WTC11 (cell line): Measurements from ENCODE around the gene BLID. TPM values are rescaled to one million over a fixed set of nuclear protein-coding genes. Genes with fewer than 3 reads are reported as not detected.

ENCODE experiments used
- ATAC-seq: fragments of 200-7000 bp; cut with Tn5 transposase; 2 replicates; pipeline ENCODE4 v1.10.0; 2021; ENCODE audit warnings: mild to moderate bottlenecking, moderate library complexity
- CTCF ChIA-PET: fragments of 300-600 bp; sonication (Branson Sonifier 250); formaldehyde crosslinking; loops from one replicate; lab custom pipeline; 2021; ENCODE audit warnings: antibody characterized with exemption; lab: Charles Lee
- POLR2A ChIA-PET: fragments of 350-600 bp; sonication (Branson Sonifier 250); formaldehyde crosslinking; loops from one replicate; lab custom pipeline; 2021; ENCODE audit warnings: antibody characterized with exemption; lab: Charles Lee
- DNase-seq: peaks from one replicate; pipeline ENCODE4 v3.0.0; 2021; ENCODE audit warnings: low spot score
- H3K27ac Mint-ChIP-seq: 2 replicates; pipeline ENCODE4 v1.8.0; 2021; ENCODE audit warnings: mixed read lengths
- H3K27me3 Mint-ChIP-seq: 2 replicates; pipeline ENCODE4 v1.8.0; 2021; ENCODE audit warnings: low read depth, mild to moderate bottlenecking, moderate library complexity, mixed read lengths
- H3K36me3 Mint-ChIP-seq: 2 replicates; pipeline ENCODE4 v1.8.0; 2021; ENCODE audit warnings: mixed read lengths
- H3K4me1 Mint-ChIP-seq: 2 replicates; pipeline ENCODE4 v1.8.0; 2022; ENCODE audit warnings: mixed read lengths
- H3K4me3 Mint-ChIP-seq: 2 replicates; pipeline ENCODE4 v1.8.0; 2021; ENCODE audit warnings: mild to moderate bottlenecking, moderate library complexity, mixed read lengths
- H3K9me3 Mint-ChIP-seq: 2 replicates; pipeline ENCODE4 v1.8.0; 2021; ENCODE audit warnings: mixed read lengths
- CREB1 ChIP-seq: sonication (generic); formaldehyde crosslinking; IDR thresholded peaks from 2 replicates; pipeline ENCODE4 v1.8.0; 2023; ENCODE audit warnings: mild to moderate bottlenecking, missing genetic modification reagents
- KAT7 ChIP-seq: sonication (generic); formaldehyde crosslinking; IDR thresholded peaks from 2 replicates; pipeline ENCODE4 v1.8.1; 2023; ENCODE audit warnings: missing genetic modification reagents, mild to moderate bottlenecking, borderline replicate concordance
- NFE2L1 ChIP-seq: sonication (generic); formaldehyde crosslinking; IDR thresholded peaks from 2 replicates; pipeline ENCODE4 v1.8.1; 2023; ENCODE audit warnings: missing genetic modification reagents
- NR1H2 ChIP-seq: sonication (generic); formaldehyde crosslinking; IDR thresholded peaks from 2 replicates; pipeline ENCODE4 v1.9.0; 2021; ENCODE audit warnings: mild to moderate bottlenecking, moderate library complexity, missing genetic modification reagents
- RELA ChIP-seq: sonication (generic); formaldehyde crosslinking; IDR thresholded peaks from 2 replicates; pipeline ENCODE4 v1.8.1; 2022; ENCODE audit warnings: missing genetic modification reagents, mild to moderate bottlenecking, borderline replicate concordance
- SP1 ChIP-seq: sonication (generic); formaldehyde crosslinking; conservative IDR thresholded peaks from 2 replicates; pipeline ENCODE4 v1.8.1; 2022; ENCODE audit warnings: missing genetic modification reagents
- TEAD4 ChIP-seq: sonication (generic); formaldehyde crosslinking; IDR thresholded peaks from 2 replicates; pipeline ENCODE4 v1.8.0; 2022; ENCODE audit warnings: mild to moderate bottlenecking, missing genetic modification reagents
- ZNF138 ChIP-seq: sonication (generic); formaldehyde crosslinking; conservative IDR thresholded peaks from 2 replicates; pipeline ENCODE4 v1.8.1; 2022; ENCODE audit warnings: mild to moderate bottlenecking, moderate library complexity, missing genetic modification reagents
- ZNF396 ChIP-seq: fragments of 250-450 bp; sonication (Bioruptor Pico); IDR thresholded peaks from 2 replicates; pipeline ENCODE4 v1.8.0; 2021; ENCODE audit warnings: mild to moderate bottlenecking, moderate library complexity, borderline replicate concordance
- ZNF423 ChIP-seq: fragments of 250-450 bp; sonication (Bioruptor Pico); IDR thresholded peaks from 2 replicates; pipeline ENCODE4 v2.1.2; 2022; ENCODE audit warnings: mild to moderate bottlenecking, moderate library complexity
- total RNA-seq: library from RNA; stranded (reverse); gene quantifications from 3 replicates; pipeline ENCODE4 v1.2.3, GENCODE V29; 2021
- TF ChIP-seq, protein P1 (sequence below): sonication (generic); formaldehyde crosslinking; conservative IDR thresholded peaks from 2 replicates; pipeline ENCODE4 v1.8.1; 2023; ENCODE audit warnings: mild to moderate bottlenecking, low read depth, missing genetic modification reagents, moderate library complexity
- TF ChIP-seq, protein P2 (sequence below): fragments of 250-450 bp; sonication (Bioruptor Pico); IDR thresholded peaks from 2 replicates; pipeline ENCODE4 v1.8.0; 2021; ENCODE audit warnings: mild to moderate bottlenecking
- TF ChIP-seq, protein P3 (sequence below): sonication (generic); formaldehyde crosslinking; IDR thresholded peaks from 2 replicates; pipeline ENCODE4 v1.8.0; 2022; ENCODE audit warnings: mild to moderate bottlenecking, missing genetic modification reagents
- TF ChIP-seq, protein P4 (sequence below): sonication (generic); formaldehyde crosslinking; IDR thresholded peaks from 2 replicates; pipeline ENCODE4 v1.8.0; 2022; ENCODE audit warnings: mild to moderate bottlenecking, missing genetic modification reagents
- TF ChIP-seq, protein P5 (sequence below): sonication (generic); formaldehyde crosslinking; IDR thresholded peaks from 2 replicates; pipeline ENCODE4 v1.8.0; 2023; ENCODE audit warnings: mild to moderate bottlenecking, missing genetic modification reagents
- TF ChIP-seq, protein P6 (sequence below): fragments of 250-450 bp; sonication (Bioruptor Pico); IDR thresholded peaks from 2 replicates; pipeline ENCODE4 v1.9.0; 2021; ENCODE audit warnings: mild to moderate bottlenecking, borderline replicate concordance
- TF ChIP-seq, protein P7 (sequence below): sonication (generic); formaldehyde crosslinking; IDR thresholded peaks from 2 replicates; pipeline ENCODE4 v1.8.1; 2023; ENCODE audit warnings: mild to moderate bottlenecking, missing genetic modification reagents
- TF ChIP-seq, protein P8 (sequence below): fragments of 250-450 bp; sonication (Bioruptor Pico); IDR thresholded peaks from 2 replicates; pipeline ENCODE4 v2.1.2; 2022; ENCODE audit warnings: mild to moderate bottlenecking, moderate library complexity
- TF ChIP-seq, protein P9 (sequence below): sonication (generic); formaldehyde crosslinking; IDR thresholded peaks from 2 replicates; pipeline ENCODE4 v1.8.1; 2022; ENCODE audit warnings: low read depth, missing genetic modification reagents, borderline replicate concordance

Gene BLID
- total RNA-seq, 1 experiment from 2014 or later: not detected

DNA sequence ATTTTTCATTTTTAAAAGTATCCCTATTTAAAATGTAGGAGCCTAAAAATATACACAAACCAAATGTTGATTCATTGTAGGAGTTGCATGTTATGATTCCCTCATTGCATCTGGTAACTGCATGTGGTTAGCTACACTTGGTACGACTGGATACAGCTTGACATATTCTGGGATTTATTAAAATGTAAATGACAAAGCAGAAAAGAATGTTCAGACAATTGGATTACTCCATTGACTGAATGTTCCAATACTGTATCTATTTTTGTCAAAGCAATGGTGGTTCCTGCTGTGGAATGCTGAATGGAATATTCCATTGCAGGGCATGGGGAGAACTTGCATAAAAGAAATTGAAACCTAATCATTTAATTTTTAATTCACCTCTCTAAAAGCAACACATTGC lies 30.8 kb downstream of the BLID start (continued):
- TF ChIP-seq, protein P1, sequence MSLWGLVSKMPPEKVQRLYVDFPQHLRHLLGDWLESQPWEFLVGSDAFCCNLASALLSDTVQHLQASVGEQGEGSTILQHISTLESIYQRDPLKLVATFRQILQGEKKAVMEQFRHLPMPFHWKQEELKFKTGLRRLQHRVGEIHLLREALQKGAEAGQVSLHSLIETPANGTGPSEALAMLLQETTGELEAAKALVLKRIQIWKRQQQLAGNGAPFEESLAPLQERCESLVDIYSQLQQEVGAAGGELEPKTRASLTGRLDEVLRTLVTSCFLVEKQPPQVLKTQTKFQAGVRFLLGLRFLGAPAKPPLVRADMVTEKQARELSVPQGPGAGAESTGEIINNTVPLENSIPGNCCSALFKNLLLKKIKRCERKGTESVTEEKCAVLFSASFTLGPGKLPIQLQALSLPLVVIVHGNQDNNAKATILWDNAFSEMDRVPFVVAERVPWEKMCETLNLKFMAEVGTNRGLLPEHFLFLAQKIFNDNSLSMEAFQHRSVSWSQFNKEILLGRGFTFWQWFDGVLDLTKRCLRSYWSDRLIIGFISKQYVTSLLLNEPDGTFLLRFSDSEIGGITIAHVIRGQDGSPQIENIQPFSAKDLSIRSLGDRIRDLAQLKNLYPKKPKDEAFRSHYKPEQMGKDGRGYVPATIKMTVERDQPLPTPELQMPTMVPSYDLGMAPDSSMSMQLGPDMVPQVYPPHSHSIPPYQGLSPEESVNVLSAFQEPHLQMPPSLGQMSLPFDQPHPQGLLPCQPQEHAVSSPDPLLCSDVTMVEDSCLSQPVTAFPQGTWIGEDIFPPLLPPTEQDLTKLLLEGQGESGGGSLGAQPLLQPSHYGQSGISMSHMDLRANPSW (CRISPR knock-in tag): no peak
- no peak for TF ChIP-seq NR1H2

DNA sequence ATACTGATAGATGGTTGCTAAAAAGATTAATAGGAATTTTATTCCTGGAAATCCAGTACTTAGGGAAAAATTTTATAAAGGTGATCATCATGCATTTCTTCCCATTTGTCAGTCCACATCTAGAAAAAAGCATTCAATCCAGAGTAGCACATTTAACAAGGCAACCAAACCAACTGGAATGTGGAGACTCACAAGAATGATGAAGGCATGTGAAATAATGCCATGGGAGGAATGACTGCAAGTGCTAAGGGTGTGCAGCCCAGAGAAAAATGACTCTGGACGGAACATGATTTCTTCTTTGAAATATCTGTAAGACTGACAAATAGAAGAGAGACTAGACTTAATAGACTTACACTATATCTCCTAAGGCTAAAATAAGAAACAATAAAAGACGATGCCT lies 33.8 kb downstream of the BLID start:
- TF ChIP-seq, protein P2, sequence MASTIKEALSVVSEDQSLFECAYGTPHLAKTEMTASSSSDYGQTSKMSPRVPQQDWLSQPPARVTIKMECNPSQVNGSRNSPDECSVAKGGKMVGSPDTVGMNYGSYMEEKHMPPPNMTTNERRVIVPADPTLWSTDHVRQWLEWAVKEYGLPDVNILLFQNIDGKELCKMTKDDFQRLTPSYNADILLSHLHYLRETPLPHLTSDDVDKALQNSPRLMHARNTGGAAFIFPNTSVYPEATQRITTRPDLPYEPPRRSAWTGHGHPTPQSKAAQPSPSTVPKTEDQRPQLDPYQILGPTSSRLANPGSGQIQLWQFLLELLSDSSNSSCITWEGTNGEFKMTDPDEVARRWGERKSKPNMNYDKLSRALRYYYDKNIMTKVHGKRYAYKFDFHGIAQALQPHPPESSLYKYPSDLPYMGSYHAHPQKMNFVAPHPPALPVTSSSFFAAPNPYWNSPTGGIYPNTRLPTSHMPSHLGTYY (CRISPR knock-in tag): no peak
- no peak for TF ChIP-seq ZNF138
- TF ChIP-seq, protein P3, sequence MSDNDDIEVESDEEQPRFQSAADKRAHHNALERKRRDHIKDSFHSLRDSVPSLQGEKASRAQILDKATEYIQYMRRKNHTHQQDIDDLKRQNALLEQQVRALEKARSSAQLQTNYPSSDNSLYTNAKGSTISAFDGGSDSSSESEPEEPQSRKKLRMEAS (CRISPR knock-in tag): no peak
- TF ChIP-seq, protein P4, sequence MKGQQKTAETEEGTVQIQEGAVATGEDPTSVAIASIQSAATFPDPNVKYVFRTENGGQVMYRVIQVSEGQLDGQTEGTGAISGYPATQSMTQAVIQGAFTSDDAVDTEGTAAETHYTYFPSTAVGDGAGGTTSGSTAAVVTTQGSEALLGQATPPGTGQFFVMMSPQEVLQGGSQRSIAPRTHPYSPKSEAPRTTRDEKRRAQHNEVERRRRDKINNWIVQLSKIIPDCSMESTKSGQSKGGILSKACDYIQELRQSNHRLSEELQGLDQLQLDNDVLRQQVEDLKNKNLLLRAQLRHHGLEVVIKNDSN: no peak
- no peak for TF ChIP-seq ZNF396
- TF ChIP-seq, protein P5, sequence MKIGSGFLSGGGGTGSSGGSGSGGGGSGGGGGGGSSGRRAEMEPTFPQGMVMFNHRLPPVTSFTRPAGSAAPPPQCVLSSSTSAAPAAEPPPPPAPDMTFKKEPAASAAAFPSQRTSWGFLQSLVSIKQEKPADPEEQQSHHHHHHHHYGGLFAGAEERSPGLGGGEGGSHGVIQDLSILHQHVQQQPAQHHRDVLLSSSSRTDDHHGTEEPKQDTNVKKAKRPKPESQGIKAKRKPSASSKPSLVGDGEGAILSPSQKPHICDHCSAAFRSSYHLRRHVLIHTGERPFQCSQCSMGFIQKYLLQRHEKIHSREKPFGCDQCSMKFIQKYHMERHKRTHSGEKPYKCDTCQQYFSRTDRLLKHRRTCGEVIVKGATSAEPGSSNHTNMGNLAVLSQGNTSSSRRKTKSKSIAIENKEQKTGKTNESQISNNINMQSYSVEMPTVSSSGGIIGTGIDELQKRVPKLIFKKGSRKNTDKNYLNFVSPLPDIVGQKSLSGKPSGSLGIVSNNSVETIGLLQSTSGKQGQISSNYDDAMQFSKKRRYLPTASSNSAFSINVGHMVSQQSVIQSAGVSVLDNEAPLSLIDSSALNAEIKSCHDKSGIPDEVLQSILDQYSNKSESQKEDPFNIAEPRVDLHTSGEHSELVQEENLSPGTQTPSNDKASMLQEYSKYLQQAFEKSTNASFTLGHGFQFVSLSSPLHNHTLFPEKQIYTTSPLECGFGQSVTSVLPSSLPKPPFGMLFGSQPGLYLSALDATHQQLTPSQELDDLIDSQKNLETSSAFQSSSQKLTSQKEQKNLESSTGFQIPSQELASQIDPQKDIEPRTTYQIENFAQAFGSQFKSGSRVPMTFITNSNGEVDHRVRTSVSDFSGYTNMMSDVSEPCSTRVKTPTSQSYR: no peak
- no peak for TF ChIP-seq NFE2L1 (CRISPR knock-in tag)
- no peak for TF ChIP-seq TEAD4 (CRISPR knock-in tag)
- TF ChIP-seq, protein P6, sequence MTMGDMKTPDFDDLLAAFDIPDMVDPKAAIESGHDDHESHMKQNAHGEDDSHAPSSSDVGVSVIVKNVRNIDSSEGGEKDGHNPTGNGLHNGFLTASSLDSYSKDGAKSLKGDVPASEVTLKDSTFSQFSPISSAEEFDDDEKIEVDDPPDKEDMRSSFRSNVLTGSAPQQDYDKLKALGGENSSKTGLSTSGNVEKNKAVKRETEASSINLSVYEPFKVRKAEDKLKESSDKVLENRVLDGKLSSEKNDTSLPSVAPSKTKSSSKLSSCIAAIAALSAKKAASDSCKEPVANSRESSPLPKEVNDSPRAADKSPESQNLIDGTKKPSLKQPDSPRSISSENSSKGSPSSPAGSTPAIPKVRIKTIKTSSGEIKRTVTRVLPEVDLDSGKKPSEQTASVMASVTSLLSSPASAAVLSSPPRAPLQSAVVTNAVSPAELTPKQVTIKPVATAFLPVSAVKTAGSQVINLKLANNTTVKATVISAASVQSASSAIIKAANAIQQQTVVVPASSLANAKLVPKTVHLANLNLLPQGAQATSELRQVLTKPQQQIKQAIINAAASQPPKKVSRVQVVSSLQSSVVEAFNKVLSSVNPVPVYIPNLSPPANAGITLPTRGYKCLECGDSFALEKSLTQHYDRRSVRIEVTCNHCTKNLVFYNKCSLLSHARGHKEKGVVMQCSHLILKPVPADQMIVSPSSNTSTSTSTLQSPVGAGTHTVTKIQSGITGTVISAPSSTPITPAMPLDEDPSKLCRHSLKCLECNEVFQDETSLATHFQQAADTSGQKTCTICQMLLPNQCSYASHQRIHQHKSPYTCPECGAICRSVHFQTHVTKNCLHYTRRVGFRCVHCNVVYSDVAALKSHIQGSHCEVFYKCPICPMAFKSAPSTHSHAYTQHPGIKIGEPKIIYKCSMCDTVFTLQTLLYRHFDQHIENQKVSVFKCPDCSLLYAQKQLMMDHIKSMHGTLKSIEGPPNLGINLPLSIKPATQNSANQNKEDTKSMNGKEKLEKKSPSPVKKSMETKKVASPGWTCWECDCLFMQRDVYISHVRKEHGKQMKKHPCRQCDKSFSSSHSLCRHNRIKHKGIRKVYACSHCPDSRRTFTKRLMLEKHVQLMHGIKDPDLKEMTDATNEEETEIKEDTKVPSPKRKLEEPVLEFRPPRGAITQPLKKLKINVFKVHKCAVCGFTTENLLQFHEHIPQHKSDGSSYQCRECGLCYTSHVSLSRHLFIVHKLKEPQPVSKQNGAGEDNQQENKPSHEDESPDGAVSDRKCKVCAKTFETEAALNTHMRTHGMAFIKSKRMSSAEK: no peak
- TF ChIP-seq, protein P7, sequence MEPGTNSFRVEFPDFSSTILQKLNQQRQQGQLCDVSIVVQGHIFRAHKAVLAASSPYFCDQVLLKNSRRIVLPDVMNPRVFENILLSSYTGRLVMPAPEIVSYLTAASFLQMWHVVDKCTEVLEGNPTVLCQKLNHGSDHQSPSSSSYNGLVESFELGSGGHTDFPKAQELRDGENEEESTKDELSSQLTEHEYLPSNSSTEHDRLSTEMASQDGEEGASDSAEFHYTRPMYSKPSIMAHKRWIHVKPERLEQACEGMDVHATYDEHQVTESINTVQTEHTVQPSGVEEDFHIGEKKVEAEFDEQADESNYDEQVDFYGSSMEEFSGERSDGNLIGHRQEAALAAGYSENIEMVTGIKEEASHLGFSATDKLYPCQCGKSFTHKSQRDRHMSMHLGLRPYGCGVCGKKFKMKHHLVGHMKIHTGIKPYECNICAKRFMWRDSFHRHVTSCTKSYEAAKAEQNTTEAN: no peak
- no peak for TF ChIP-seq KAT7 (CRISPR knock-in tag)
- TF ChIP-seq, protein P8, sequence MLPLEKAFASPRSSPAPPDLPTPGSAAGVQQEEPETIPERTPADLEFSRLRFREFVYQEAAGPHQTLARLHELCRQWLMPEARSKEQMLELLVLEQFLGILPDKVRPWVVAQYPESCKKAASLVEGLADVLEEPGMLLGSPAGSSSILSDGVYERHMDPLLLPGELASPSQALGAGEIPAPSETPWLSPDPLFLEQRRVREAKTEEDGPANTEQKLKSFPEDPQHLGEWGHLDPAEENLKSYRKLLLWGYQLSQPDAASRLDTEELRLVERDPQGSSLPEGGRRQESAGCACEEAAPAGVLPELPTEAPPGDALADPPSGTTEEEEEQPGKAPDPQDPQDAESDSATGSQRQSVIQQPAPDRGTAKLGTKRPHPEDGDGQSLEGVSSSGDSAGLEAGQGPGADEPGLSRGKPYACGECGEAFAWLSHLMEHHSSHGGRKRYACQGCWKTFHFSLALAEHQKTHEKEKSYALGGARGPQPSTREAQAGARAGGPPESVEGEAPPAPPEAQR: no peak
- no peak for TF ChIP-seq ZNF423
- TF ChIP-seq, protein P9, sequence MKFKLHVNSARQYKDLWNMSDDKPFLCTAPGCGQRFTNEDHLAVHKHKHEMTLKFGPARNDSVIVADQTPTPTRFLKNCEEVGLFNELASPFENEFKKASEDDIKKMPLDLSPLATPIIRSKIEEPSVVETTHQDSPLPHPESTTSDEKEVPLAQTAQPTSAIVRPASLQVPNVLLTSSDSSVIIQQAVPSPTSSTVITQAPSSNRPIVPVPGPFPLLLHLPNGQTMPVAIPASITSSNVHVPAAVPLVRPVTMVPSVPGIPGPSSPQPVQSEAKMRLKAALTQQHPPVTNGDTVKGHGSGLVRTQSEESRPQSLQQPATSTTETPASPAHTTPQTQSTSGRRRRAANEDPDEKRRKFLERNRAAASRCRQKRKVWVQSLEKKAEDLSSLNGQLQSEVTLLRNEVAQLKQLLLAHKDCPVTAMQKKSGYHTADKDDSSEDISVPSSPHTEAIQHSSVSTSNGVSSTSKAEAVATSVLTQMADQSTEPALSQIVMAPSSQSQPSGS: no peak
- no peak for TF ChIP-seq RELA (CRISPR knock-in tag)
- no peak for TF ChIP-seq NR1H2
- TF ChIP-seq SP1 (CRISPR knock-in tag): no peak
- no peak for TF ChIP-seq CREB1 (CRISPR knock-in tag)
- POLR2A ChIA-PET: no interaction called here
- DNase-seq (no peak), ATAC-seq (no peak)
- H3K9me3 Mint-ChIP-seq: no peaks in the 10 kb centered on the region
- H3K27me3 Mint-ChIP-seq: no peaks in the 10 kb centered on the region; the same call in 1 of the 2 replicates
- CTCF ChIA-PET: interaction anchor here (0.7 kb wide), 1 partner anchor 1420 kb away, joined by 3 read pairs; no protein-coding TSS in a partner anchor
- H3K27ac Mint-ChIP-seq: no peak overlapping the region
- H3K4me1 Mint-ChIP-seq: peaks cover 5% of the 10 kb centered on the region; the same call in 1 of the 2 replicates
- H3K36me3 Mint-ChIP-seq: no peaks in the 10 kb centered on the region
- H3K4me3 Mint-ChIP-seq: no peak overlapping the region
